ENCODE results near the gene SLC5A8.

DNA sequence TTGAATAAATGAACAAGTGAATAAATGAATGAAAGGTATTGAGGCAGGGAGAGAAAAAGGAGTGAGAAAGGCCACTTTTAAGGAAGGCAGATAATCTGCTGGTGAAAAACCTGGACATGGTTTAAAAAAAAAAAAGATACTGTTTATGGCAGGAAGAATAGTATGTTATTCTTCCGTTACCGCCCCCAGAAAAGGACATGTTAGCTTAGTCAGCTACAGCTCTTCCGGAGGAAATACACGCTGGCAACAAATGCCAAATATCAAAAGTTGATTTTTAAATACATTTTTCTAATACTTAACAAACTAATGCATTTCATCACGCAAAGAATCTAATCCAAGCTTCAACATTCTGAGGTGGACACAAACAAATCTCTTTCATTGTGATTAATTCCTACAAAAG, 43.2 kb downstream of the SLC5A8 start:
- no peak for TF ChIP-seq EZH2 (IDR thresholded peaks at IDR 0.05; ENCODE audit: borderline replicate concordance, low read length)
- TF ChIP-seq, protein P1, sequence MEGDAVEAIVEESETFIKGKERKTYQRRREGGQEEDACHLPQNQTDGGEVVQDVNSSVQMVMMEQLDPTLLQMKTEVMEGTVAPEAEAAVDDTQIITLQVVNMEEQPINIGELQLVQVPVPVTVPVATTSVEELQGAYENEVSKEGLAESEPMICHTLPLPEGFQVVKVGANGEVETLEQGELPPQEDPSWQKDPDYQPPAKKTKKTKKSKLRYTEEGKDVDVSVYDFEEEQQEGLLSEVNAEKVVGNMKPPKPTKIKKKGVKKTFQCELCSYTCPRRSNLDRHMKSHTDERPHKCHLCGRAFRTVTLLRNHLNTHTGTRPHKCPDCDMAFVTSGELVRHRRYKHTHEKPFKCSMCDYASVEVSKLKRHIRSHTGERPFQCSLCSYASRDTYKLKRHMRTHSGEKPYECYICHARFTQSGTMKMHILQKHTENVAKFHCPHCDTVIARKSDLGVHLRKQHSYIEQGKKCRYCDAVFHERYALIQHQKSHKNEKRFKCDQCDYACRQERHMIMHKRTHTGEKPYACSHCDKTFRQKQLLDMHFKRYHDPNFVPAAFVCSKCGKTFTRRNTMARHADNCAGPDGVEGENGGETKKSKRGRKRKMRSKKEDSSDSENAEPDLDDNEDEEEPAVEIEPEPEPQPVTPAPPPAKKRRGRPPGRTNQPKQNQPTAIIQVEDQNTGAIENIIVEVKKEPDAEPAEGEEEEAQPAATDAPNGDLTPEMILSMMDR (IDR thresholded peaks at IDR 0.05; ENCODE audit: low read length): no peak

All from OCI-LY1 (cell line).